NCI-H1105 treated with DMSO at 0.1 percent for 48 hours (cell line): ENCODE measurements around the gene GRK5.
"Not testable (repeated sequence)": the region's sequence is repeated elsewhere in the genome, so short reads cannot be mapped to it uniquely, and the experiment has no call there.

Source experiments
- DNase-seq: peaks from one replicate; lab custom pipeline; 2025; lab: John Stamatoyannopoulos, UW

The GRK5 gene

DNA sequence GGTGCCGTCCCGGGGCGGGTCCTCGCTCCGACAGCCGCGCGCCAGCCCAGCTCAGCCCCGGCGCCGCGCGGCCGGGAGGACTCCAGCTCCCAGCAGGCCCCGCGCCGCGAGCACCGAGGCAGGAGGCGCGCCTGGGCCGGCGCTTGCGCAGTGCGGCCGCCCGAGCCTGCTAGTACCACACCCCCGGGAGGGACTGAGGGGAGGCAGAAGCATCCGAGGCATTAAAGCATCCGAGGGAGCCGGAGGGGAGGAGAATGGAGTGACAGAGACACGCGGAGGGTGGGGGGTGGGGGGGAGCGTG is at the start of gene GRK5:
TSS of gene GRK5 (plus strand) at position 206 of the 301 bp plus-strand sequence. CDS start 347 bp downstream, outside the sequence.
- peak; percentile 77 for DNase-seq

DNA sequence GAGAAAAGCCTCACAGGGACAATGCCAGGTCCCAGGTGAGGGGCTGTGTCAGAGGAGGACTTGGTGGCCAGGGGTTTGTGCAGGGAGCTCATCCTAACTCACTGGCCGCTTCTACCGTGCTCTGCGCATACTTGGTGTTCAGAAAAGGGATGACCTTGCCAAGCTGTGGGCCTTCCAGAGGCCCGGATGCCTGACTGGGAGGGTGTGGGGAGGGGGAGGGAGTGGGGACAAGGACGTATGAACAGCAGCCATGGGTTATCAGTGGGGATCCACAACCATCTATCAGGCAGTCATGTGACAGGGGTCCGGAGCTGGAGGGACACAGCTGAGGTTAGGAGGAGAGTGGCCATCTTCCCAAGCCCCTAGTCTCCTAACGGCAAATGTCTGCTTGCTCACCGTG is 48.0 kb upstream of the GRK5 start:
- no peak for DNase-seq

DNA sequence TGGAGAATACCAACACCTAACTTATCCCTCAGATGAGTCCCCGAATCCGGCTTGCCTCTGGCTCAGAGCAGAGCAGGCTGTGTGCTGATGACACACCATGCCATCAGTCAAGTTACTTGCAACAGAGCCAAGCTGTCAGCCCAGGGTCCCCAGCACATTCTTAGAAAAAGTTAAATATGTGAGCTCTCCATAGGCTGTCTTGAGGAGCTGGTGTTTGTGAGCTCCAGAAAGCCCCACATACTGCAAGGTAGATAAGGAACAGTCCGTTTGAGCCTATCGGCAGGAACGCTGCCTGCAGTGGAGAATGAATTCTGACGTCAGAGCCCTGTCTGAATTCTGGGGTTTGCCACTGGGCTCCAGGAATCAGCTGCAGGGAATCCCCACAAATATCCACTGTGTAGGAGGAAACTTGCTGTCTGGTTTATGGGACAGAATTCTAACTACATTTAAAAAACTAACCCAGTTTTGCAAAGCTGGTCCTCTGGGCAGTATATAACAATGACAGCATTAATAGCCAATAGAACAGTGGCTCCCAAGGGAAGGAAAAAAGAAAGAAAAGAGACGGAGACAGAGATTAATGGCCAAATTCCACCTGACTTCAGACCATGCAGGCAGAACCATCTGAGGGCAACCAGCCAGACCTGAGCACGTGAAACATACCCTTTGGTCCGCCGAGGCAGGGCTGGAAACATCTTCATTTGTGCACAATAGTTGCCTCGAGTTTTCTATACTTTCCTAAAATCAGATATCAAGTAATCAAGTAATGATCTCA is 45.5 kb upstream of the GRK5 start:
- no peak for DNase-seq

DNA sequence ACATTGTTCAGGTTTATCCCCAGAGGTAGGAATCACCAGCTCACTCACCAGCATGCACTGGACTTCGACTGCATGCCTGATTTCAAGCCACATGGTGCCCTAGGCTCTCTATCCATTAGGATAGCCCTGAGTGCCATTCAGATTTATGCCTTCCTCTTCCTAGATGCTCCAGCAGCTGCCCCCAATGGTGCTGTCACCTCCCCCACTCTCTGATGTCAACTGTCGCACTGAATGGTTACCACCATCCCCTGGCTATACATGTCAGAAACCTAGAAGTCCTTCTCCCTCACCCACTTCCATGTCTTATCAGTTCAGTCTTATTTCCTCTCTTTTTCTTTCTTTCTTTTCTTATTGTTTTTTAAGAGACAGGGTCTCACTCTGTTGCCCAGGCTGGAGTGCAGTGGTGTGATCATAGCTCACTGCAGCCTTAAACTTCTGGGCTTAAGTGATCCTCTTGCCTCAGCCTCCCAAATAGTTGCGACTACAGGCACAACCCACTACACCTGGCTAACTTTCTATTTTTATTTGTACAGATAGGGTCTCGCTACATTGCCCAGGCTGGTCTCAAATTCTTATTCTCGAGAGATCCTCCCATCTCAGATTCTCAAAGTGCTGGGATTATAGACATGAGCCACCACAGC is 44.8 kb upstream of the GRK5 start:
- no peak for DNase-seq

DNA sequence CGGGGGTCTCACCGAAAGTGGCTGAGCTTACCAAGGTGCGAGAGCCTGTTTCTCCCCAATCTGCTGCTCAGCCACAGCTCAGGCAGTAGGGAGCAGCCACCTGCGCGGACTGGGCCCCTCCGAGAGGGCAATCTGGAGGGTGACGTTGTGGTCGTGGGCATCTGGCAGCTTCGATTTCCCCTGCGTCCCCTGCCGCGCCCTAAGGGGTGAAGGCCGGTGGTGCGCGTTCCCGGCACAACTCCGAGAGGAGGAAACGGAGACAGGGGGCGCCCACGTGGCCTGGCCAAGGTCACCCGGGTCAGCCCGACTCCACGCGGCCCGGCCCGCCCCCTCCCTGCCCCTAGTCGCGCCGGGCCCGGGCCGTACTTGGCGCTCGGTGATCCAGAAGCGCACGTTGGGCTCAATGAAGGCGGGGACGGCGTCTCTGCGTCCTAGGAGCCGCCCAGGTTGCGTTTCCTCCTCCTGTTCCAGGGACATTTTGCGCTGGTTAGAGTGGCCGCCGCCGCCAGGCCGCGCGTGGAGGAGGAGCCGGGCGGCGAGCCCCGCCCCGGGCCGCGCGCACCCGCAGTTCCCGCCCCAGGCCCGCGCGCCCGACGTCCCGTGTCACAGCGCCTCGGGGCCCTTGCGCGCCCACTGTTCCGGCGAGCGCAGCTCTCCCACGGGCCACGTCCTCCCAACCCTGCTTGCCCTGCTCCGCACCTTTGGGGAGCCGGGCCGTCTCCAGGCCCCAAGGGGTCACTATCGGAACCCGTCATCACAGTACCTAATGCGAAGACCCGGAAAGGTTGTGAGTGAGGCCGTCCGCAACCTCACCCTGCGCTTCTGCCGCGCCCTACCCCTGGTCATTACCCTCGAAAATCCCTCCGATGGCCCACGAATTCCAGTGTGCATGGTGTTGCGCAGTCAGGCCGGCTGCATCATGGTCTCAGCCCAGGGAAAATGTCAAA is 41.9 kb upstream of the GRK5 start, which contains the start of gene SFXN4:
TSS of gene SFXN4 (minus strand) at position 544 of the 947 bp plus-strand sequence. CDS start at position 477, 67 bp downstream.
- peak; percentile 26 for DNase-seq

DNA sequence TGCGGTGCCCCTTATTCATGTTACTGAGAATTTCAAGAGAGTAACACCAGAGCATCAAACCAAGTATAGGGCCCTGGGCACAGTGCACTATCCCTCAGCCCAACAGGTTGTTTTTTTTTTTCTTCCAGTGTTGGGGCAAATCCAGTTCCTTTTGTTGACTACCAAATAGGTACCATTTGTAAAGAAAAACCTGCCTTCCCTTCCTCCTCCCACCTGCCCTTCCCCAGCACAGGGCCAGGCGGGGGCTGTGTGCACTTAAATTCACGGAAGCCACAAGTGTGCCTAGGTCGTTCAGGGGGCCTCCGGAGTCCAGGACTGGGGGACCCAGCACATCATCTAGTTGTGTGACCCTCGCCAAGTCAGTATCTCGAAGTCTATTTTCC is 41.3 kb upstream of the GRK5 start:
- DNase-seq, result no peak

DNA sequence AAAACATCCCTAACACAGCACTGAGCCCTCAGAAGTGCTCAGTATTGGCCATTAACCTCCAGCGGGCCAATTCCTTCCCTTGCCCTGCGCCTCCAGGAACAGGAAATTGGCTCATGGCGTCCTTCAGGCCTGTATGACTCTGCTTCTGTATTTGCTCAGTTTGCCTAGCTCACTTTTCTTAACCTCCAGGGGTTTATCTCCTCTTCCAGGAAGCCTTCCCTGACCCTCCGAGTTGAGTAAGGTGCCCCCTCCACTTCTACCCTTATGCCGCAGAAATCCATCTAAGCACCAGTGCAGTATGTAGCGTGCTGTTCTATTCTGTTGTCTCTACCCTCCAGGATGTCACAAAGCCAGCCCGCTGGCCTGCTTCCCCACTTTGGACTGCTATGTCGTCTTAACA is 40.8 kb upstream of the GRK5 start:
- no peak for DNase-seq

DNA sequence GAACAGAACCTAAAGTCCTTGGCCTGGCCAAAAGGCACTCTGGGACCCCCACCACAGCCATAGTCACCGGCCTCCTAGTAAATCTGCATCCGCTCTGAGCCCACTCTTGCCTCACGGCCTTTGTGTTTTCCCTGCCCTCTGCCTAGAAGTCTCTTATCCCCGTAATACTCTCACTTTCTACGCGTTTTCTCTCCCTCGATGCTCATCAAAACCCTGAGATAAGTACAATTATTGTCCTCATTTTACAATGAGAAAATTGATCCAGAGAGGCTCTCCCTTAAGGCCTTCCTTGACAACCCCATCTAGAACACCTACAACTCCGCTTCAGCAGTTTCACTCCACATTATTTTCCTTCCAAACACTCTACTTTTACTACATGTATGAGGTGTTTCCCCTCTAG is 40.3 kb upstream of the GRK5 start:
- no peak for DNase-seq

DNA sequence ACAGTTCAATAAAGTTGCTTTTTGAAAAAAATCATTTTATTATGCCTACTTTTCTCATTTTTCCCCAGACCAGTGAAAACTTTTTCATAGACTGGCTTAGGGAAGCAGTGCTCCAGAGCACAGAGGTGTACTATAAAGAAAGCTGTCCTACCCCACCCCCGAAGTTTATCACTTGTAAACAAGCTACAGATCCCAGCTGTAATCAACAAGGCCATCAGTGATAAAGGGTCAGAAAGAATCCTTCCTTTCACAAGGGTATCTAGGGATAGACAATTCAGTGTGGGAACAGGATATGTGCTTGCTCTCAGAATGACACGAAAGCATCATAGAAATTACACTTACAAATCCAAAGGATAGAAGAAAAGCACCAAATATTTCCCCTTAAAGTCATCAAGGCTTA is 33.3 kb upstream of the GRK5 start:
- DNase-seq, result no peak

DNA sequence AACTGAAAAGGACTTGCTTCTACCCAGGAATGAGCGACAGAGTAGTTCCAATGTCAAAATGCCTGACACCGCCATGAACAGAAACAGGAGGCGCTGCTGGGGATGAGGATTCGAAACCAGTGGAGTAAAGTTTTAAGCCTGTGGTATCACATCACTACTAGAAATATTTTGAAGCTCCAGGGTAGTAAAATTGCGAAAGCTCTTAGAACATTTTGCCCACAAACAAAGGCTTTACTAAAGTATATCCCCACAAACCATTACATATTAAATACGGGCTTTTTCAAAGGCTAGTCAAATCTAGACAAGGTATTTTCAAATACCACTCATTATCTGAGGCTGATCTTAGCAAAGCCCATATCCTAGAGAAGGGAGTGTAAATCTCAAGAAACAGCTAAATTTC is 31.2 kb upstream of the GRK5 start:
- DNase-seq, result no peak

DNA sequence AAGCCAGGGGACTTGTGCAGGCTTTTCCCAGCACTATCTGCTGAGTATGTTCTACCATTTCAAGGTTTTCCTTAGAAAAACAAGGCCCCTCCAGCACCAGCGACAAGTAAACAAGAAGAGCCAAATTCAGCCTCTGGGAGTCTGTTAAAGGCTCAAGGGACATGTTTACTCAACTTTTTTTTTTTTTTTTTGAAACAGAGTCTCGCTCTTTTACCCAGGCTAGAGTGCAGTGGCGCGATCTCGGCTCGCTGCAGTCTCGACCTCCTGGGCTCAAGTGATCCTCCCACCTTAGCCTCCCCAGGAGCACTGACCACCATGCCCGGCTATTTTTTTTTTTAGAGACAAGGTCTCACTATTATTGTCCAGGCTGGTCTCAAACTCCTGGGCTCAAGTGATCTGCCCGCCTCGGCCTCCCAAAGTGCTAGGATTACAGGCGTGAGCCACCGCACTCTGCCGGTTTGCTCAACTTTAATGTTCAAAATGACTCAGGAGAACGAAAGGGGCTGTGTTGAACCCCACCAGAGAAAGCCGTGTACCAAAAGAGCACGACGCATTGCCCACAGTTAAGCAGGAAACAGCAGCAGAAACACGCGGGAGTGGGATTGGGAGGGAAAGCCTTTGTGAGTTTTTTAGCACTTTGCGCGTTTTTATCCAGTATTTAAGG is 29.5 kb upstream of the GRK5 start:
- DNase-seq, result no peak

DNA sequence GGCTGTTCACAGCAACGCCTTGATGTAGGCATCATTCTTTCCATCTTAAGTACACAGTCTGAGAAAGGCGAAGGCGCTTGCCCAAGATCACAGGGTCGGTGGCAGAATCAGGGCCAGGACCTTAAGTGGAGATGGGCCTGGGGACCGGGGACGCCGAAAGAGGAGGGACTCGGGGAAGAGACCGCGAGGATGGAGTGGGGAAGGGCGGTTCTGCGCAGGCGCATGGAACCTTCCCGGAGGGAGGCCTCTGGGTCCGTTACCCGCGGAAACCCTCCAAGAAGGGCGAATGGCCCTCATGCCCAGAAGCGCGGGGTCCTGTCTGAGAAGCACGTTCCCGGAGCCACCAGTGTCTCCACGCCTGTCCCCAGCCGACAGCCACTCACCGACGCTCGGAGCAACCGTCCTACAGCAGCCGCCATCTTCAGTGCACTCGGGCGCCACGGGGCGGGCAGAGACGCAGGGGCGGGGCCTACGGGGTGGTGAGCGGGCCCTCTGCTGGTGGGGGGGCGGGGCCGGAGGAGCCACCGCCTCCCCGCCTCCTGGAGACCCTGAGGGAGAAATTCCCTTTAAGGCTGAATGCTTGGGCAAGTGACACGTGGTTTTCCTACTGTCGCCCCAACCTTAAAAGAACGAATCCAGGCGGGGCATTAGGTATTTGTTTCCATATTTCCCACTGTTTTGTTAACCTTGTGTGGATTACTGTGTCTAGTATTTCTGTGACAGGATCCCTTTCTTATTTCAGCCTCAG is 28.8 kb upstream of the GRK5 start, which contains the start of gene PRDX3:
TSS of gene PRDX3 (minus strand) at position 441 of the 748 bp plus-strand sequence. CDS start at position 419, 22 bp downstream.
- peak; percentile 82 for DNase-seq

DNA sequence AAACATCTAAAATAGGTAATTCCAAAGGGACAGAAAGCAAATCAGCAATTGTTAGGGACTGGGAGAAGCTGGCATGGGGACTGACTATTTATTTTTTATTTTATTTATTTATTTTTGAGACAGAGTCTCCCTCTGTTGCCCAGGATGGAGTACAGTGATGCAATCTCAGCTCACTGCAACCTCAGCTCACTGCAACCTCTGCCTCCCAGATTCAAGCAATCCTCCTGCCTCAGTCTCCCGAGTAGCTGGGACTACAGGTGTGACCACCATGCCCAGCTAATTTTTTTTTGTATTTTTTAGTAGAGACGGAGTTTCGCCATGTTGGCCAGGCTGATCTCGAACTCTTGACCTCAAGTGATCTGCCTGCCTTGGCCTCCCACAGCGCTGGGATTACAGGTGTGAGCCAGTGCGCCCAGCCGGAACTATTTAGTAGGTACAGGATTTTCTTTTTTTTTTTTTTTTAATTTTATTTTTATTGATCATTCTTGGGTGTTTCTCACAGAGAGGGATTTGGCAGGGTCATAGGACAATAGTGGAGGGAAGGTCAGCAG is 26.4 kb upstream of the GRK5 start:
- DNase-seq, result not testable (repeated sequence)

DNA sequence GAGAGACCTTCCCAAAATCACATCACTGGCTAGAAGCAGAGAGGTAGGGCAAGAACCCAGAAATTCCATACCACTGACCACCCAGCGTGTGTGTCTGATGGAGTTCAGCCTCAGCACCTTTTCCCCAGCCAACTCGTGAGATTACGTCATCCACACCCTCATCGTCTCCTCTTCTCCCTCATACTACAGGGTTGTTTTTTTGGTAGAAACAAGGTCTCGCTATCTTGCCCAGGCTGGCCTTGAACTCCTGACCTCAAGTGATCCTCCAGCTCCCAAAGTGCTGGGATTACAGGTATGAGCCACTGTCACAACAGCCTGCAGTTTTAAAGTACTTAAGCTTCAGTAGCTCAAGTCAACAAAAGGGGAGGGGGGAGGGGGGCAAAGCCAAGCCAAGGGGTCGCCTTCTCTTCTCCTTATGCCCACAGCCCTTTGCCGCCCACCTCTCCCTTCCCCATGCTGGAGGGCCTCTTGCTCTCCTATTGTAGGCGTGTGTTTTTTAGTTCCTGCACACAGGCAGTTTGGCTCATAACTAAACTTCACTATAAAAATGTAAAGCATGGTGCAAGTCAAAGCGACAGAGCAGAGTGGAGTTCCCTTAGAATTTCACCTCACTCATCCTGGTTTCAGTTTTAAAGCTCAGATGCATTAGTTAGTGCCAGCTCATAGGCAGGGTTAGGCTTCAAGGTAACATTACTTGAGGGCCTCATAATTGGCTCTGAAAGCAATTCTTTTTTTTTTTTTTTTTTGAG is 23.5 kb upstream of the GRK5 start:
- DNase-seq, result no peak

DNA sequence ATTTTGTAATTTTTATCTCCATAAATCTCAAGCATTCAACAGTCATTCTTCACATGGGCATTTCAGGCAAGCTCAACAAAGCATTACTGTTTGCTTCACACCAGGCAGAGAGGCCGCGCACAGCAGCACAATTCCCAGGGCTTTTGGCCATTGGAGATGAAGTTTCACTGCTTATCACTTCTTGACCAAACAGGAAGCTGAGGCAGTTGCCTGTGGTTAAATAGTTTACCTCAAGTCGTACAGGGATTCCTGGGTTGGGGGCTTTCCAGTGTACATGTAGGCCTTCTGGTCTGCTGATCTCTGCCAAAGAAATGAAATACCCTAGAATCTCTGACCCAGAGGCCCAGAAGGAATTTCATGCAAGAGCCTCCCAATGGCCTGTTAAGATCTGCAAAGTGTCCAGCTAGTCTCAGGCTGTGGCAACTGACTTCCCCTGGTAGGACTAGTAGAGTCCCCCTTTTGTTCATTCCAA is 17.5 kb upstream of the GRK5 start:
- DNase-seq, result no peak

DNA sequence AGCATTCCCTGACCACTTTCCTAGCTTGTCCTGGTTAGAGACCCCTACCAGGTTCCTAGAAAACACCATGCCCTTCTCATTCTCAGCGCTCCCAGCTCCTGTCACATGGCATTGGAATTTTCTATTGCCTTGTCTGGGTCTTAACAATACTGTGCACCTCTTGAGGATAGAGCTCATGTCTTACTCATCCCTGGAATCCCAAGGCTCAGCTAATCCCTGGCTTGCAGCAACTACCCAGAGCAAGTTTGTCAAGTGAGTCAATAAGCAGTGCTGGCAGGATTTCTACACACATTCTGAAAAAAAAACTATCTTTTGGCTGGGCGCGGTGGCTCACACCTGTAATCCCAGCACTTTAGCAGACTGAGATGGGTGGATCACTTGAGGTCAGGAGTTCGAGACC is 17.0 kb upstream of the GRK5 start:
- DNase-seq, result no peak

DNA sequence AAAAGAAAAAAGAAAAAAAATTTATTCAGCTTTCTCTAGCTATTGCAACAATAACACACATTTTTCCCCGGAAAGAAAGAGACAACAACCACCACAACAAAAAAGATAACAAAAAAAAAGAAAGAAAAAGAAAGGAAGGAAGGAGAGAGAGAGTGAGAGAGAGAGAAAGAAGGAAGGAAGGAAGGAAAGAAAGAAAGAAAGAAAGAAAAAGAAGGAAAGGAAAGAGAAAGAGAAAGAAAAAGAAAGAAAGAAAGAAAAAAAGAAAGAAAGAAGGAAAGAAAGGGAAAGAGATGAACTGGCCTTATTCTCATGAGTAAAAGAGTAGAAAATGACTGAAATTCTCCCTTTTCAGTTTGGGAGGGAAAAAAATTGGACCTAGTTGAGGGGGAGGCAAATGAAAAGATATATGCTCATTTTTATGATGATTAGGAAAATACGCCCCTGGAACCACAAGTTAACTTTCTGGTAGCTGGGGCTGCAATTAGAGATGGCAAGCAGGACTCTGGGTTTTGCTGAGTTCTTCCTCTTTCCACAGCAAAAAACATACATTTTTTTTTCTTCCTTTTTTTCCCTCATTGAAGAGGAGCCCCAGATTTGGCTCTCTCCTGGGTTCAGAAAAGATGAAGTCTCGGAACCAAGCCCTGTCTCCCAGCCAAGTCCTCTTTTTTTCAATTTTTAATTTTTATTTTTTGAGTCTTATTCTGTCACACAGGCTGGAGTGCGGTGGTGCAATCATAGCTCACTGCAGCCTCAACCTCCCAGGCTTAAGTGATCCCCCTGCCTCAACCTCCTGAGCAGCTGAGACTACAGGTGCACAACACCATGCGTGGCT is 16.2 kb upstream of the GRK5 start:
- DNase-seq, result no peak

DNA sequence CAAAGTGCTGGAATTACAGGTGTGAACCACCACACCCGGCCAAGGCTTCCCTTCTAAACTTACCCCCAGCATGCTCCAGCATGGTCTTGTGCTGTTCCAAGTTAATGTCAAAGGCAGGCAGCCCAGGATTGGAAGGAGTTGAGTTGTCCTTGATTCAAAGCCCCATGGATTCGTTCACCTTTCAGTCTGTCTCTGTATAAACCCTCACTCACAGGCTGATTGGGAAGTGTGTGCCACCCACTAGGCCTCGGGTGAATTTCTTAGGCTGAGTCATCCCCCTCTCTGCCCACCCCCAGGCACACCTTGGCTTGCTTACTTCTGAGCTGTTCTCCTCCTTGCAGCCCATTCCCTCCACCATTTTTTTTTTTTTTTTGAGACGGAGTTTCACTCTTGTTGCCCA is 15.5 kb upstream of the GRK5 start:
- DNase-seq, result no peak

DNA sequence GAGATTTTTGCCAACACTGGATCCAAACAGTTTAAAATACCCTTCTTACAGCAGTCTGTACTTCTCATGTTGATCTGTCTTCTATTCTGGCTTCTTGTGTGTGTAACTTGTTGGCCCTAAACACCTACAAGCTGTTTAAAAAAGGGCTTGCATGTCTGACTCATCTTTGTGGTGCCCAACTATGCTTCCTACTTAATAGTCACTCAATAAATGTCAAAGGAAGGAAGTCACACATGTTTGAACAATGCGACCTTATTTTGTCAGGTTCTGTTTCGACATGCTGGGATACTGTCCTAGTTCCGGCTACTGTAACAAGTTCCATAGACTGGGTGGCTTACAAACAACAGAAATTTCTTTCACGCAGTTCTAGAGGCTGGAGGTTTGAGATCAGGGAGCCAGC is 9.4 kb upstream of the GRK5 start:
- DNase-seq, result no peak
